NB4 (cell line): ENCODE data around the gene WFDC5.
"Not testable (repeated sequence)": the region's sequence is repeated elsewhere in the genome, so short reads cannot be mapped to it uniquely, and the experiment has no call there.

Source experiments
- DNase-seq: peaks from one replicate; pipeline ENCODE4 v3.0.0; 2010; ENCODE audit warnings: low read depth
- H3K4me3 ChIP-seq: one replicate; pipeline ENCODE4 v1.5.1; 2011; ENCODE audit warnings: mild to moderate bottlenecking, low read depth, low read length, moderate library complexity
- MYC ChIP-seq: IDR thresholded peaks from 2 replicates; pipeline ENCODE4 v1.6.1; 2011; ENCODE audit warnings: low read depth, low read length
- POLR2A ChIP-seq: IDR thresholded peaks from 2 replicates; pipeline ENCODE4 v1.6.1; 2011; ENCODE audit warnings: mild to moderate bottlenecking; ENCODE audit not compliant: insufficient read length; ENCODE audit errors: extremely low read depth
- TF ChIP-seq, protein P1 (sequence below): IDR thresholded peaks from one replicate; pipeline ENCODE4 v1.5.1; 2012; ENCODE audit warnings: low read depth, low read length
- TF ChIP-seq, protein P2 (sequence below): IDR thresholded peaks from 2 replicates; pipeline ENCODE4 v1.6.1; 2011; ENCODE audit warnings: low read depth, low read length

WFDC5 gene, protein sequence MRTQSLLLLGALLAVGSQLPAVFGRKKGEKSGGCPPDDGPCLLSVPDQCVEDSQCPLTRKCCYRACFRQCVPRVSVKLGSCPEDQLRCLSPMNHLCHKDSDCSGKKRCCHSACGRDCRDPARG

DNA sequence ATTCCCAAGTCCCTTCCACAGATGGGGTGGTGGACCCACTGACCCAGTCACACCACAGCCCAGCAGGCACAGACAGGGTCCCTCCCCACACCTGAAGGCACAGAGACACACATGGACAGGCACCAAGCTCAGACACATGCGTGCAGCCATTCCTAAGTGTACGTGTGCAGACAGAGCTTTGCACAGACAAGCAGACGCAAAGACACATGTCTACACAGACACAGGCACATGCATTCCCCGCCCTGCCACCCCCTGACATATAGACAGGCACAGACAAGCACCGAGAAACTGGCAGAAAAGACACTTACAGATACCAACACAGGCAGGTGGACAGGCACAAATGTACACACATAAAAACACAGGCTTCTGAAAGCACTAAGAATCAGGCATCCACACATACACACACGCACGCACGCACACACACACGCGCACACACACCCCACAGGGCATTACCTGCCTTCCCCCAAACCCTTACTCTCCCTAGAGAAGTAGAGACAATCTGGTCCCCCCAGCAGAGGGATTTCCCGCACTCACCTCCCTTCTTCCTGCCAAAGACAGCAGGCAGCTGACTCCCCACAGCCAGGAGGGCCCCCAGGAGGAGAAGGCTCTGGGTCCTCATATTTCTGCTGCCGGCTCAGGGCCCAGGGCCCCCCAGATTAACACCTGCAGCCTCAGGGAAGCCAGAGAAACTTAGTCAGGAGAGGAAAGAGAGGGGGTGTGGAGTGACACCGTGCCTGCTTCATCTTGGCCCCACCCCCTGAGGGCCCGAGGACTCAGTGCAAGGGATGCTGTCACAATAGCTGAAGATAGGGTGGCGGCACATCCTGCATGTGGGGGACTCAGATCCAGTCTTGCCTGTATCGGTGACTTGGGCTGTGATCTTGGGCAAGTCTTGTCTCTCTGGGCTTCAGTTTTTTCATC lies at the start of gene WFDC5:
TSS of gene WFDC5 (minus strand) at position 710 of the 921 bp plus-strand sequence. CDS start at position 619, 91 bp downstream.
- DNase-seq = no peak
- TF ChIP-seq MYC = no peak
- TF ChIP-seq, protein P1, sequence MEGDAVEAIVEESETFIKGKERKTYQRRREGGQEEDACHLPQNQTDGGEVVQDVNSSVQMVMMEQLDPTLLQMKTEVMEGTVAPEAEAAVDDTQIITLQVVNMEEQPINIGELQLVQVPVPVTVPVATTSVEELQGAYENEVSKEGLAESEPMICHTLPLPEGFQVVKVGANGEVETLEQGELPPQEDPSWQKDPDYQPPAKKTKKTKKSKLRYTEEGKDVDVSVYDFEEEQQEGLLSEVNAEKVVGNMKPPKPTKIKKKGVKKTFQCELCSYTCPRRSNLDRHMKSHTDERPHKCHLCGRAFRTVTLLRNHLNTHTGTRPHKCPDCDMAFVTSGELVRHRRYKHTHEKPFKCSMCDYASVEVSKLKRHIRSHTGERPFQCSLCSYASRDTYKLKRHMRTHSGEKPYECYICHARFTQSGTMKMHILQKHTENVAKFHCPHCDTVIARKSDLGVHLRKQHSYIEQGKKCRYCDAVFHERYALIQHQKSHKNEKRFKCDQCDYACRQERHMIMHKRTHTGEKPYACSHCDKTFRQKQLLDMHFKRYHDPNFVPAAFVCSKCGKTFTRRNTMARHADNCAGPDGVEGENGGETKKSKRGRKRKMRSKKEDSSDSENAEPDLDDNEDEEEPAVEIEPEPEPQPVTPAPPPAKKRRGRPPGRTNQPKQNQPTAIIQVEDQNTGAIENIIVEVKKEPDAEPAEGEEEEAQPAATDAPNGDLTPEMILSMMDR = no peak
- no peak for TF ChIP-seq POLR2A
- TF ChIP-seq, protein P2, sequence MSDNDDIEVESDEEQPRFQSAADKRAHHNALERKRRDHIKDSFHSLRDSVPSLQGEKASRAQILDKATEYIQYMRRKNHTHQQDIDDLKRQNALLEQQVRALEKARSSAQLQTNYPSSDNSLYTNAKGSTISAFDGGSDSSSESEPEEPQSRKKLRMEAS = no peak
- no peak within 1 kb of the TSS for H3K4me3 ChIP-seq

DNA sequence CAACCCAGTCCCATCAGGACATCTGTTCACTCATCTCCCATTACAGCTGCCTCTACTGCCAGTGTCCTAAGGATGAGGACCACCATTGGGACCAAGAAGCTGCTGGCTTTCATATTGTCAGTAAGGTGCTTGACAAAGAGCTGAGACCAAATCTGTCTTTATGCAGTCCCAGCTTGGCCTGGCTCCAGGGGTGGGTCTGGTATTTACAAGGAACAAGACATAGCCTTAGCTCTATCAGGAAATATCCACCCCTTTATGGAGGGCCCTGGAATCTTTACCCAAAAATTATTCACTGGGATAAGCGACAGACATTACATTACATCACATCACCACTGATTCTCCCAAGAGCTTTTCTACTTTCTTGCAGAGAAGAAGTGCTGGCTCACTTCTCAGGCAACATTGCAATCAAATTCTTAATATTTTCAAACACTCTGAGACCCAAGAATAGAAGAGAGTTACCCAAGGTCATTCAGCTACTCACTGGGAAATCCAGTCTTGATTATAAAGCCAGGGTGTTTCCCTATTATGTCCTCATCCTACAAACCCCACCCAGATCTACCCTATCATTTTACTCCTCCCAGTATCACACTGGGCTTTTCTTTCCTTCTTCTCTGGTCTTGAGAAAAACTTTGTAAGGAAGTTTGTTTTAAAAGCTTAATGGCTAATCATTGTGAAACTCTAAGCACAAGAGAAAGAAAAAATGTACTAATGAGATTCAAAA lies 48.3 kb upstream of the WFDC5 start:
- H3K4me3 ChIP-seq = no peak overlapping the region
- TF ChIP-seq POLR2A = no peak
- TF ChIP-seq, protein P2 = no peak
- TF ChIP-seq MYC = no peak
- TF ChIP-seq, protein P1 = no peak
- DNase-seq = no peak

DNA sequence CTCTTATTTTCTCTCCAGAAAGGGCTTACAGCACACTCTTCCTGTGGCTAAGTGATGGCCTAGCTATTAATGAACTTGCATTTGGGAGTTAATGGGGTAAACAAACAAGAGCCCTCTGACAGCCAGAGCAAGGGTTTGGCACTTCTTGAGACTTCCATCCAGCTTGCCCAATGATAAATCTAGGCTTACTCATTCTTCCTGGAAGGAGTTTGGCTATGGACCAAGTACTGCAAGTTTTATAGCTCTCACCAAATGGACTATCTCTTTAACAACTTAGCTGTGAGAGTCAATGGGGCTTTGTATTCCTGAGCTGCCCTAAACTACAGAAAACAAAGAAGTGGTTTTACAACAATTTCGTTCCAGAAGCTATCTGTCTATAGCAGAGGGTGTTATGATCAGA lies 43.0 kb upstream of the WFDC5 start:
- no peak for DNase-seq
- TF ChIP-seq, protein P2 = no peak
- TF ChIP-seq, protein P1 = no peak
- TF ChIP-seq MYC (no peak), POLR2A (no peak)
- H3K4me3 ChIP-seq = no peak overlapping the region

DNA sequence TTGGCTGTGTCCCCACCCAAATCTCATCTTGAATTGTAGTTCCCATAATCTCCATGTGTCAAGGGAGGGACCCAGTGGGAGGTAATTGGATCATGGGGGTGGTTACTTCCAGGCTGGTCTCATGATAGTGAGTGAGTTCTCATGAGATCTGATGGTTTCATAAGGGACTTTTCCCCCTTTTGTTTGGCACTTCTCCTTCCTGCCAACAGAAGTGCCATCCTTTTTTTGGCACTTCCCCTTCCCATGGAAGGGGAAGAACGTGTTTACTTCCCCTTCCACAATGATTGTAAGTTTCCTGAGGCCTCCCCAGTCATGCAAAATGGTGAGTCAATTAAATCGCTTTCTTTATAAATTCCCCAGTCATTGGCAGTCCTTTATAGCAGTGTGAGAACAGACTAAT lies 41.7 kb upstream of the WFDC5 start:
- DNase-seq = no peak
- no peak overlapping the region for H3K4me3 ChIP-seq
- TF ChIP-seq MYC (no peak), POLR2A (no peak)
- TF ChIP-seq, protein P1 = no peak
- TF ChIP-seq, protein P2 = no peak

DNA sequence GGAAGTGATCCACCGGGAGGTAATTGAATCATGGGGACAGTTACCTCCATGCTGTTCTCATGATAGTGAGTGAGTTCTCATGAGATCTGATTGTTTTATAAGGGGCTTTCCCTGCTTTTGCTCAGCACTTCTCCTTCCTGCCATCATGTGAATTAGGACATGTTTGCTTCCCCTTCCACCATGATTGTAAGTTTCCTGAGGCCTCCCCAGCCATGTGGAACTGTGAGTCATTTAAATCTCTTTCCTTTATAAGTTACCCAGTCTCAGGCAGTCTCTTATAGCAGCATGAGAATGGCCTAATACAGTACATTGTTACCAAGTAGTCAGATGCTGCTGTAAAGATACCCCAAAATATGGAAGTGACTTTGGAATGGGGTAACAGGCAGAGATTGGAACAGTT lies 39.8 kb upstream of the WFDC5 start:
- not testable (repeated sequence) for DNase-seq, H3K4me3 ChIP-seq

DNA sequence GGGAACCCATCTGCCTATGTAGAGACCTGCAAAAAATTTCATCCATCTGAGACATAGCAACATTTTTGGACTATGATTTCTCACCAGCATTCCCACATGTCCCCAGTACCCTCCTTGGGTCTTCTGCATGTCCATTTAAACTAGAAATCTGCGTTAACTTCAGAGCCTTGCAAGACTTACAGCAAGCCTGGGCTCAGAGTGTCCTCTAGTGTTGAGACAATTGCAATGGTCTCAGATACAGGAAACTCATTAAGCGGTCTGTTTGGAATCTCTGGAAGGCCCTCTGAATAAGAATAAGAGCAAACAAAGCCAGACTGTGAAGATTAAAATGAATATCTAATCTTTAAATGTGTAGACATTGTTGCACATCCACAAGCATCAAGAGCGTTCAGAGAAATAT lies 39.2 kb upstream of the WFDC5 start:
- TF ChIP-seq, protein P2 = no peak
- TF ChIP-seq POLR2A = no peak
- TF ChIP-seq, protein P1 = no peak
- TF ChIP-seq MYC = no peak
- DNase-seq = peak; percentile 9
- H3K4me3 ChIP-seq = no peak overlapping the region
